Transverse colon (tissue), 4 donors: ENCODE measurements around the gene ADGRA3.

Experiments used
- CTCF ChIP-seq, 5 experiments: fragments of 200-600 bp in 3 of 5; fragments of 450-650 bp in 2 of 5; sonication (generic) in 3 of 5; IDR thresholded peaks; 1 replicate in 2 of 5; 2 replicates in 3 of 5; pipeline ENCODE4 v1.5.1; 2016 to 2017; ENCODE audit warnings: antibody characterized with exemption in 5 of 5, inconsistent platforms in 3 of 5, mild to moderate bottlenecking in 2 of 5, moderate library complexity in 1 of 5
- POLR2A ChIP-seq: fragments of 450-650 bp; IDR thresholded peaks from one replicate; pipeline ENCODE4 v1.6.1; 2016; ENCODE audit warnings: antibody characterized with exemption, mild to moderate bottlenecking, moderate library complexity
- POLR2AphosphoS5 ChIP-seq, 3 donors: sonication (generic); formaldehyde crosslinking; IDR thresholded peaks; one replicate each; pipeline ENCODE4 v1.6.1; 2016; ENCODE audit warnings: antibody characterized with exemption in 3 of 3

GRCh38 chr4:22515145-22515887, 550 bp downstream of the ADGRA3 start:
- TF ChIP-seq POLR2AphosphoS5 (IDR thresholded peaks at IDR 0.05) (peak; percentile 36 to 57 (median 50)), POLR2A (peak; percentile 20), CTCF (IDR thresholded peaks at IDR 0.05) (peak in 2 of 5 experiments; percentile 4 to 8)
